Measurements from ENCODE around the gene CACNA2D1. TPM values are rescaled to one million over a fixed set of nuclear protein-coding genes. Genes with fewer than 3 reads are reported as not detected.
A peak's percentile ranks its signal among the peaks of the same experiment; 100 is the strongest.

Gene CACNA2D1
- total and polyA plus RNA-seq, 12 donors = 10.5 to 60.9 (median 35.9) TPM

- Histone ChIP-seq H3K4me1 (replicated peaks in 1 of 2) (no peaks in the 10 kb centered on the region), H3K27ac (no peak overlapping the region), H3K27me3 (no peaks in the 10 kb centered on the region), H3K9me3 (replicated peaks in 1 of 3) (no peaks in the 10 kb centered on the region), H3K4me3 (no peak overlapping the region), H3K36me3 (replicated peaks in 1 of 2) (no peaks in the 10 kb centered on the region)
- intact Hi-C loops (cut with DNase I) = no loop called here
- WGBS, 4 donors = 92 to 97% (median 96%) methylated on average over 9 of the region's 9 CpGs
- no peak for DNase-seq
- no peak for TF ChIP-seq POLR2A (IDR thresholded peaks at IDR 0.05)
- no peak for TF ChIP-seq CTCF (IDR thresholded peaks at IDR 0.05)
These were observed 29.4 kb upstream of the CACNA2D1 start for GRCh38 chr7:82472966-82473365.

GRCh38 chr7:82471351-82472020 is 27.9 kb upstream of the CACNA2D1 start:
- H3K4me1 ChIP-seq (replicated peaks in 1 of 2) = no peaks in the 10 kb centered on the region
- 83 to 91% (median 87%) methylated on average over 6 of the region's 6 CpGs for WGBS, 4 donors
- H3K9me3 ChIP-seq (replicated peaks in 1 of 3) = no peaks in the 10 kb centered on the region
- no peak overlapping the region for H3K4me3 ChIP-seq
- no peak for DNase-seq
- intact Hi-C loops (cut with DNase I) = no loop called here
- H3K27ac ChIP-seq = no peak overlapping the region
- TF ChIP-seq CTCF (IDR thresholded peaks at IDR 0.05) = no peak
- TF ChIP-seq POLR2A (IDR thresholded peaks at IDR 0.05) = no peak
- H3K36me3 ChIP-seq (replicated peaks in 1 of 2) = no peaks in the 10 kb centered on the region
- H3K27me3 ChIP-seq = no peaks in the 10 kb centered on the region

GRCh38 chr7:82469207-82469606 is 25.6 kb upstream of the CACNA2D1 start:
- intact Hi-C loops (cut with DNase I) = no loop called here
- 67 to 76% (median 70%) methylated on average over 4 of the region's 4 CpGs for WGBS, 4 donors
- no peaks in the 10 kb centered on the region for H3K4me1 ChIP-seq (replicated peaks in 1 of 2)
- TF ChIP-seq CTCF (IDR thresholded peaks at IDR 0.05) (no peak), POLR2A (IDR thresholded peaks at IDR 0.05) (no peak)
- no peak for DNase-seq
- no peaks in the 10 kb centered on the region for H3K27me3 ChIP-seq
- peaks cover 0 to 1% (median 0%) of the 10 kb centered on the region in 3 donors for H3K9me3 ChIP-seq (replicated peaks in 1 of 3)
- no peaks in the 10 kb centered on the region for H3K36me3 ChIP-seq (replicated peaks in 1 of 2)
- H3K27ac ChIP-seq = no peak overlapping the region
- H3K4me3 ChIP-seq = no peak overlapping the region

- intact Hi-C loops (cut with DNase I) = no loop called here
- Histone ChIP-seq H3K27me3 (no peaks in the 10 kb centered on the region), H3K9me3 (replicated peaks in 1 of 3) (peaks cover 0 to 5% (median 0%) of the 10 kb centered on the region in 3 donors), H3K4me1 (replicated peaks in 1 of 2) (no peaks in the 10 kb centered on the region), H3K36me3 (replicated peaks in 1 of 2) (no peaks in the 10 kb centered on the region), H3K4me3 (no peak overlapping the region), H3K27ac (no peak overlapping the region)
- peak in 5 of 7 donors; percentile 13 to 51 (median 29) for DNase-seq
- 33 to 58% (median 39%) methylated on average over 3 of the region's 3 CpGs for WGBS, 4 donors
- TF ChIP-seq CTCF (IDR thresholded peaks at IDR 0.05) (no peak), POLR2A (IDR thresholded peaks at IDR 0.05) (no peak)
These were observed 24.9 kb upstream of the CACNA2D1 start for GRCh38 chr7:82468435-82468834.
